Activated CD8-positive, alpha-beta T cell treated with anti-CD3 and anti-CD28 coated beads, Interleukin-2, amount 10 ng/mL, durations not matched to agents 7 days and 5 days (primary cell): ENCODE measurements around the gene IL4R. TPM values are rescaled to one million over a fixed set of nuclear protein-coding genes. Genes with fewer than 3 reads are reported as not detected.
"Not testable (repeated sequence)": the region's sequence is repeated elsewhere in the genome, so short reads cannot be mapped to it uniquely, and the experiment has no call there.

Source experiments
- ATAC-seq: fragments of 150-1000 bp; cut with Tn5 transposase; one replicate; pipeline ENCODE4 v1.10.0; 2021; ENCODE audit warnings: moderate library complexity
- CTCF ChIA-PET: fragments of 350-600 bp; sonication (Branson Sonifier 250); formaldehyde crosslinking; loops from one replicate; lab custom pipeline; 2021; ENCODE audit warnings: antibody characterized with exemption; lab: Charles Lee
- POLR2A ChIA-PET: fragments of 350-600 bp; sonication (Branson Sonifier 250); formaldehyde crosslinking; loops from one replicate; lab custom pipeline; 2021; ENCODE audit warnings: antibody characterized with exemption; lab: Charles Lee
- DNase-seq: peaks from one replicate; pipeline ENCODE4 v3.0.0-alpha.2; 2020
- H3K27ac Mint-ChIP-seq: one replicate; pipeline ENCODE4 v1.8.0; 2021; ENCODE audit warnings: mild to moderate bottlenecking, mixed read lengths
- H3K27me3 Mint-ChIP-seq: one replicate; pipeline ENCODE4 v1.8.0; 2021; ENCODE audit warnings: low read depth, mixed read lengths
- H3K36me3 Mint-ChIP-seq: one replicate; pipeline ENCODE4 v1.8.0; 2021; ENCODE audit warnings: low read depth, mixed read lengths
- H3K4me1 Mint-ChIP-seq: one replicate; pipeline ENCODE4 v1.8.0; 2021; ENCODE audit warnings: low read depth, mixed read lengths
- H3K4me3 Mint-ChIP-seq: one replicate; pipeline ENCODE4 v1.8.0; 2021; ENCODE audit warnings: mild to moderate bottlenecking, mixed read lengths
- H3K9me3 Mint-ChIP-seq: one replicate; pipeline ENCODE4 v1.8.0; 2022; ENCODE audit warnings: mixed read lengths; ENCODE audit not compliant: insufficient read depth
- total RNA-seq, 2 experiments: library from RNA; stranded (reverse); gene quantifications; one replicate each; pipeline ENCODE4 v1.2.3, GENCODE V29; 2021

IL4R gene
- total RNA-seq, 2 experiments from 2014 or later = 231 to 237 TPM

GRCh38 chr16:27322858-27323780, 9.3 kb downstream of the IL4R start:
- Mint-ChIP-seq H3K27ac (peak overlapping the region; percentile 80), H3K9me3 (no peaks in the 10 kb centered on the region), H3K27me3 (no peaks in the 10 kb centered on the region), H3K4me3 (no peak overlapping the region), H3K36me3 (peaks cover 79% of the 10 kb centered on the region), H3K4me1 (peaks cover 97% of the 10 kb centered on the region)
- ChIA-PET POLR2A (interaction anchor here (1.7 to 10.3 kb wide), 2 partner anchors 45 to 89 kb away, joined by 5 to 222 read pairs; no protein-coding TSS in a partner anchor), CTCF (interaction anchor here (2.7 to 2.8 kb wide), 2 partner anchors 45 to 88 kb away, joined by 14 to 15 read pairs; no protein-coding TSS in a partner anchor)
- no peak for ATAC-seq
- DNase-seq = no peak

- peaks cover 97% of the 10 kb centered on the region for H3K4me1 Mint-ChIP-seq
These were observed 10.2 kb downstream of the IL4R start for GRCh38 chr16:27323781-27324561.

GRCh38 chr16:27324851-27325301, 11.1 kb downstream of the IL4R start:
- Mint-ChIP-seq H3K4me1 (peaks cover 97% of the 10 kb centered on the region), H3K27ac (peak overlapping the region; percentile 80), H3K9me3 (no peaks in the 10 kb centered on the region), H3K36me3 (peaks cover 76% of the 10 kb centered on the region), H3K4me3 (no peak overlapping the region), H3K27me3 (no peaks in the 10 kb centered on the region)
- ATAC-seq = no peak
- POLR2A ChIA-PET = no interaction called here
- no peak for DNase-seq
- CTCF ChIA-PET = interaction anchor here (1.0 kb wide), 1 partner anchor 90 kb away, joined by 3 read pairs; no protein-coding TSS in a partner anchor

More at GRCh38 chr16:27323781-27324561, 10.2 kb downstream of the IL4R start:
- ChIA-PET POLR2A (interaction anchor here (1.7 to 10.3 kb wide), 2 partner anchors 44 to 89 kb away, joined by 5 to 222 read pairs; no protein-coding TSS in a partner anchor), CTCF (interaction anchor here (2.8 kb wide), 1 partner anchor 89 kb away, joined by 14 read pairs; no protein-coding TSS in a partner anchor)
- H3K9me3 Mint-ChIP-seq = no peaks in the 10 kb centered on the region
- DNase-seq = no peak
- peak overlapping the region; percentile 80 for H3K27ac Mint-ChIP-seq
- no peaks in the 10 kb centered on the region for H3K27me3 Mint-ChIP-seq
- ATAC-seq = no peak
- H3K4me3 Mint-ChIP-seq = no peak overlapping the region
- H3K36me3 Mint-ChIP-seq = peaks cover 78% of the 10 kb centered on the region

- Mint-ChIP-seq H3K27me3 (no peaks in the 10 kb centered on the region), H3K4me1 (peaks cover 94% of the 10 kb centered on the region), H3K27ac (peak overlapping the region; percentile 89), H3K36me3 (peaks cover 73% of the 10 kb centered on the region), H3K9me3 (no peaks in the 10 kb centered on the region), H3K4me3 (no peak overlapping the region)
- DNase-seq (no peak), ATAC-seq (no peak)
- POLR2A ChIA-PET = interaction anchor here (1.2 kb wide), 1 partner anchor 11 kb away, joined by 5 read pairs; no protein-coding TSS in a partner anchor
- CTCF ChIA-PET = interaction anchor here (1.0 to 4.8 kb wide), 3 partner anchors 8 to 91 kb away, joined by 3 to 27 read pairs (median 7); no protein-coding TSS in a partner anchor
These were observed 12.0 kb downstream of the IL4R start for GRCh38 chr16:27325736-27326135.

GRCh38 chr16:27326251-27326650, 12.5 kb downstream of the IL4R start:
- ChIA-PET CTCF (interaction anchor here (0.8 to 4.8 kb wide), 5 partner anchors 8 to 152 kb away, joined by 3 to 27 read pairs (median 3); no protein-coding TSS in a partner anchor), POLR2A (interaction anchor here (1.0 to 1.2 kb wide), 2 partner anchors 11 to 91 kb away, joined by 3 to 5 read pairs; no protein-coding TSS in a partner anchor)
- Mint-ChIP-seq H3K4me1 (peaks cover 89% of the 10 kb centered on the region), H3K36me3 (peaks cover 73% of the 10 kb centered on the region), H3K9me3 (no peaks in the 10 kb centered on the region), H3K27ac (peak overlapping the region; percentile 89), H3K27me3 (no peaks in the 10 kb centered on the region), H3K4me3 (peak overlapping the region; percentile 63)
- DNase-seq (no peak), ATAC-seq (no peak)

- peaks cover 82% of the 10 kb centered on the region for H3K4me1 Mint-ChIP-seq
- peak; percentile 76 for ATAC-seq
- ChIA-PET CTCF (interaction anchor here (0.8 to 4.8 kb wide), 5 partner anchors 9 to 153 kb away, joined by 3 to 27 read pairs (median 3); no protein-coding TSS in a partner anchor), POLR2A (interaction anchor here (1.0 to 2.6 kb wide), 3 partner anchors 9 to 92 kb away, joined by 3 to 6 read pairs (median 5); no protein-coding TSS in a partner anchor)
- peaks cover 75% of the 10 kb centered on the region for H3K36me3 Mint-ChIP-seq
- peak overlapping the region; percentile 89 for H3K27ac Mint-ChIP-seq
- H3K27me3 Mint-ChIP-seq = no peaks in the 10 kb centered on the region
- no peaks in the 10 kb centered on the region for H3K9me3 Mint-ChIP-seq
- peak overlapping the region; percentile 63 for H3K4me3 Mint-ChIP-seq
- DNase-seq = peak; percentile 62
These were observed 13.2 kb downstream of the IL4R start for GRCh38 chr16:27326738-27327585.

GRCh38 chr16:27327586-27327915, 13.8 kb downstream of the IL4R start:
- Mint-ChIP-seq H3K4me1 (peaks cover 80% of the 10 kb centered on the region), H3K27ac (peak overlapping the region; percentile 89), H3K36me3 (peaks cover 75% of the 10 kb centered on the region), H3K9me3 (no peaks in the 10 kb centered on the region), H3K27me3 (no peaks in the 10 kb centered on the region), H3K4me3 (peak overlapping the region; percentile 63)
- CTCF ChIA-PET = interaction anchor here (4.8 kb wide), 1 partner anchor 93 kb away, joined by 27 read pairs; no protein-coding TSS in a partner anchor
- no peak for DNase-seq
- ATAC-seq = no peak
- POLR2A ChIA-PET = interaction anchor here (2.6 kb wide), 1 partner anchor 10 kb away, joined by 6 read pairs; no protein-coding TSS in a partner anchor

GRCh38 chr16:27328937-27329336, 15.2 kb downstream of the IL4R start:
- DNase-seq (no peak), ATAC-seq (no peak)
- Mint-ChIP-seq H3K4me1 (peaks cover 71% of the 10 kb centered on the region), H3K4me3 (no peak overlapping the region), H3K9me3 (no peaks in the 10 kb centered on the region), H3K27me3 (no peaks in the 10 kb centered on the region), H3K27ac (peak overlapping the region; percentile 55), H3K36me3 (peaks cover 77% of the 10 kb centered on the region)
- CTCF ChIA-PET = interaction anchor here (1.0 to 4.8 kb wide), 3 partner anchors 27 to 94 kb away, joined by 3 to 27 read pairs (median 4); no protein-coding TSS in a partner anchor
- POLR2A ChIA-PET = interaction anchor here (2.6 kb wide), 1 partner anchor 11 kb away, joined by 6 read pairs; no protein-coding TSS in a partner anchor

- not testable (repeated sequence) for DNase-seq, H3K4me3 Mint-ChIP-seq, ATAC-seq, H3K9me3 Mint-ChIP-seq, H3K27me3 Mint-ChIP-seq
- Mint-ChIP-seq H3K36me3 (peaks cover 77% of the 10 kb centered on the region), H3K4me1 (peaks cover 70% of the 10 kb centered on the region), H3K27ac (peak overlapping the region; percentile 55)
- POLR2A ChIA-PET = interaction anchor here (2.6 kb wide), 1 partner anchor 12 kb away, joined by 6 read pairs; no protein-coding TSS in a partner anchor
- CTCF ChIA-PET = interaction anchor here (1.0 to 4.8 kb wide), 4 partner anchors 12 to 95 kb away, joined by 3 to 27 read pairs (median 4); no protein-coding TSS in a partner anchor
These were observed 15.8 kb downstream of the IL4R start for GRCh38 chr16:27329376-27330079.
